ENCODE data around the gene DLK1. TPM values are rescaled to one million over a fixed set of nuclear protein-coding genes. Genes with fewer than 3 reads are reported as not detected.

The DLK1 gene
- total and polyA plus RNA-seq, 3 donors from 2014 or later: 45.6 to 109 (median 59.4) TPM

- DNase-seq: no peak
- Histone ChIP-seq H3K36me3 (ENCODE audit: low read depth, missing control alignments) (no peaks in the 10 kb centered on the region), H3K4me3 (no peak overlapping the region), H3K4me1 (peaks cover 34% of the 10 kb centered on the region), H3K9me3 (no peaks in the 10 kb centered on the region), H3K27me3 (no peaks in the 10 kb centered on the region), H3K27ac (no peak overlapping the region)
- WGBS, 2 donors: 71 to 79% methylated on average over 4 to 5 of the region's 5 CpGs
- TF ChIP-seq CTCF (IDR thresholded peaks at IDR 0.05): no peak
- no peak for TF ChIP-seq POLR2A (IDR thresholded peaks at IDR 0.05)
- intact Hi-C loops (cut with DNase I; ENCODE audit: low total_unique reads): no loop called here
Observed at GRCh38 chr14:100706860-100707259, 19.8 kb upstream of the DLK1 start.

- DNase-seq: peak; percentile 88
- no peaks in the 10 kb centered on the region for H3K36me3 ChIP-seq (ENCODE audit: low read depth, missing control alignments)
- no peaks in the 10 kb centered on the region for H3K9me3 ChIP-seq
- intact Hi-C loops (cut with DNase I; ENCODE audit: low total_unique reads): no loop called here
- peaks cover 40% of the 10 kb centered on the region for H3K4me1 ChIP-seq
- peak overlapping the region; percentile 27 to 45 for H3K4me3 ChIP-seq
- no peaks in the 10 kb centered on the region for H3K27me3 ChIP-seq
- 22 to 41% methylated on average over 18 to 38 of the region's 40 CpGs for WGBS, 2 donors
- H3K27ac ChIP-seq: peak overlapping the region; percentile 69 to 86
- TF ChIP-seq POLR2A (IDR thresholded peaks at IDR 0.05) (no peak), CTCF (IDR thresholded peaks at IDR 0.05) (no peak)
Observed at GRCh38 chr14:100708425-100709288, 18.0 kb upstream of the DLK1 start.

GRCh38 chr14:100709289-100710284 lies 17.1 kb upstream of the DLK1 start:
- intact Hi-C loops (cut with DNase I; ENCODE audit: low total_unique reads): no loop called here
- Histone ChIP-seq H3K4me3 (peak overlapping the region; percentile 27 to 45), H3K9me3 (no peaks in the 10 kb centered on the region), H3K27me3 (no peaks in the 10 kb centered on the region), H3K4me1 (peaks cover 47% of the 10 kb centered on the region), H3K27ac (peak overlapping the region; percentile 69 to 86), H3K36me3 (ENCODE audit: low read depth, missing control alignments) (no peaks in the 10 kb centered on the region)
- TF ChIP-seq POLR2A (IDR thresholded peaks at IDR 0.05) (no peak), CTCF (IDR thresholded peaks at IDR 0.05) (peak; percentile 58 to 76 (median 60))
- DNase-seq: peak; percentile 71
- WGBS, 2 donors: 9 to 12% methylated on average over 37 to 58 of the region's 59 CpGs

GRCh38 chr14:100710391-100710790 lies 16.3 kb upstream of the DLK1 start:
- Histone ChIP-seq H3K36me3 (ENCODE audit: low read depth, missing control alignments) (no peaks in the 10 kb centered on the region), H3K4me1 (peaks cover 47% of the 10 kb centered on the region), H3K9me3 (no peaks in the 10 kb centered on the region), H3K27ac (peak overlapping the region; percentile 35 to 86), H3K27me3 (no peaks in the 10 kb centered on the region), H3K4me3 (no peak overlapping the region)
- TF ChIP-seq POLR2A (IDR thresholded peaks at IDR 0.05) (no peak), CTCF (IDR thresholded peaks at IDR 0.05) (no peak)
- WGBS, 2 donors: 62 to 73% methylated on average over 12 of the region's 12 CpGs
- no peak for DNase-seq
- intact Hi-C loops (cut with DNase I; ENCODE audit: low total_unique reads): no loop called here

All from testis (tissue), 3 donors.